HG03378 (cell line): Measurements from ENCODE around the gene NELL1.
"Not testable (repeated sequence)": the region's sequence is repeated elsewhere in the genome, so short reads cannot be mapped to it uniquely, and the experiment has no call there.

Experiments used
- ATAC-seq: cut with Tn5 transposase; IDR thresholded peaks from one replicate; pipeline ENCODE4 v1.9.1; 2021; ENCODE audit warnings: mild to moderate bottlenecking, moderate library complexity; ENCODE audit not compliant: unreplicated experiment

Gene NELL1

GRCh38 chr11:20762116-20762844, 92.9 kb downstream of the NELL1 start:
- ATAC-seq: no peak

- no peak for ATAC-seq
Measured at GRCh38 chr11:20762980-20763379, 93.6 kb downstream of the NELL1 start.

- no peak for ATAC-seq
Measured at GRCh38 chr11:20770414-20770946, 101.1 kb downstream of the NELL1 start.

- no peak for ATAC-seq
Measured at GRCh38 chr11:20771026-20771425, 101.6 kb downstream of the NELL1 start.

GRCh38 chr11:20771681-20772080, 102.3 kb downstream of the NELL1 start:
- no peak for ATAC-seq

- ATAC-seq: no peak
Measured at GRCh38 chr11:20775331-20775730, 105.9 kb downstream of the NELL1 start.

GRCh38 chr11:20782775-20783174, 113.4 kb downstream of the NELL1 start:
- ATAC-seq: no peak

GRCh38 chr11:20783220-20783619, 113.8 kb downstream of the NELL1 start:
- ATAC-seq: no peak

GRCh38 chr11:20790622-20791021, 121.2 kb downstream of the NELL1 start:
- no peak for ATAC-seq

GRCh38 chr11:20795005-20795404, 125.6 kb downstream of the NELL1 start:
- no peak for ATAC-seq

- no peak for ATAC-seq
Measured at GRCh38 chr11:20808328-20808727, 138.9 kb downstream of the NELL1 start.

GRCh38 chr11:20821046-20821445, 151.7 kb downstream of the NELL1 start:
- ATAC-seq: no peak

GRCh38 chr11:20821470-20821869, 152.1 kb downstream of the NELL1 start:
- ATAC-seq: no peak

- no peak for ATAC-seq
Measured at GRCh38 chr11:20824773-20825172, 155.4 kb downstream of the NELL1 start.

- ATAC-seq: no peak
Measured at GRCh38 chr11:20835561-20835960, 166.2 kb downstream of the NELL1 start.

- no peak for ATAC-seq
Measured at GRCh38 chr11:20839231-20839630, 169.8 kb downstream of the NELL1 start.

- no peak for ATAC-seq
Measured at GRCh38 chr11:20840341-20840740, 171.0 kb downstream of the NELL1 start.

GRCh38 chr11:20844216-20844615, 174.8 kb downstream of the NELL1 start:
- no peak for ATAC-seq

GRCh38 chr11:20844630-20845029, 175.2 kb downstream of the NELL1 start:
- no peak for ATAC-seq

GRCh38 chr11:20854215-20854955, 185.0 kb downstream of the NELL1 start:
- no peak for ATAC-seq

- ATAC-seq: no peak
Measured at GRCh38 chr11:20861322-20861721, 191.9 kb downstream of the NELL1 start.

GRCh38 chr11:20862263-20862662, 192.9 kb downstream of the NELL1 start:
- ATAC-seq: not testable (repeated sequence)
